DMS153 treated with DMSO at 0.1 percent for 48 hours (cell line): ENCODE results near the gene RMDN3.

Experiments
- DNase-seq: peaks from one replicate; lab custom pipeline; 2025; ENCODE audit not compliant: unreplicated experiment; lab: John Stamatoyannopoulos, UW

Gene RMDN3, protein sequence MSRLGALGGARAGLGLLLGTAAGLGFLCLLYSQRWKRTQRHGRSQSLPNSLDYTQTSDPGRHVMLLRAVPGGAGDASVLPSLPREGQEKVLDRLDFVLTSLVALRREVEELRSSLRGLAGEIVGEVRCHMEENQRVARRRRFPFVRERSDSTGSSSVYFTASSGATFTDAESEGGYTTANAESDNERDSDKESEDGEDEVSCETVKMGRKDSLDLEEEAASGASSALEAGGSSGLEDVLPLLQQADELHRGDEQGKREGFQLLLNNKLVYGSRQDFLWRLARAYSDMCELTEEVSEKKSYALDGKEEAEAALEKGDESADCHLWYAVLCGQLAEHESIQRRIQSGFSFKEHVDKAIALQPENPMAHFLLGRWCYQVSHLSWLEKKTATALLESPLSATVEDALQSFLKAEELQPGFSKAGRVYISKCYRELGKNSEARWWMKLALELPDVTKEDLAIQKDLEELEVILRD

DNA sequence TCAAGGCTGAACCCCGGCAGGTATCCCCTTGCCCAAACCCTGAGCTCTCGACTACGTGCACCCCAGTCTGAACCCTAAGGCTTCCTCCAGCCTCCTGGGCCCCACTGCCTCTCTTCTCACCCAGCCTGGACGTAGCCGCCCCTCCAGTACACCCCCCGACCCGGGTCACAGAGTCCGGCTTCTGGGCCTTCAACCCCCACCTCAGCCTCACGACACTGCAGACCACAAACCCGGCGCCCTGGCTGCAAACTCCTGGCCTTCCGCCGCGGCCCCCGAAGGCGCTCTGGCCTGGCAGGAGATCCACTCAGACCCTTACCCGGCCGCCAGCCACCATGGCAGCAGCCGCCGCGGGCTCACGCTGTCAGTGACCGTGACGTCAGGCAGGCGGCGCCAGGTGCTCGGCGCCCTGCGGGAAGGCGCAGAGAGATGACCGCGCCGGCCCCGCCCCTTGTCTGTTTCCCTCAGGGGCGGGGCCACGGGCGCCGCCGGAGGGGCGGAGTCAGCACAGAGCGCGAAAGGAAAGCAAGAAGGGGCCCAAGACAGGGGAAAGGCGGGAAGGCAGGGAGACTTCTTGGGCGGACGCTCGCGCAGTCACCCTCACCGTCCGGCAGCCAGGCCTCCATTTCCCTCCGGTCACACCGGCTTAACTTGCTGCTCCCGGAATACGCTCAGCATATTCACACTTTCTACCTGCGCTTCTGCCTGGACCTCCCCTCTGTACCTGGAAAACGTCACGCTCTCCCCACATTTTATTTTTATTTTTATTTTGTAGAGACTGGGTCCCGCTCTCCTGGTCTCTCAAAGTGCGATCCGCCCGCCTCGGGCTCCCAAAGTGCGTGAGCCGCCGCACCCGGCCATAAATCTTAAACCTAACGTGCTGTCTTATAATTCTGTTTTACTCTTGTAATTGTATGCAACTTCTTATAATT lies at the start of gene RMDN3:
RMDN3 (minus strand) TSS at position 372 of the 929 bp plus-strand sequence. CDS start 471 bp downstream, outside the sequence.
- DNase-seq = peak; percentile 16

DNA sequence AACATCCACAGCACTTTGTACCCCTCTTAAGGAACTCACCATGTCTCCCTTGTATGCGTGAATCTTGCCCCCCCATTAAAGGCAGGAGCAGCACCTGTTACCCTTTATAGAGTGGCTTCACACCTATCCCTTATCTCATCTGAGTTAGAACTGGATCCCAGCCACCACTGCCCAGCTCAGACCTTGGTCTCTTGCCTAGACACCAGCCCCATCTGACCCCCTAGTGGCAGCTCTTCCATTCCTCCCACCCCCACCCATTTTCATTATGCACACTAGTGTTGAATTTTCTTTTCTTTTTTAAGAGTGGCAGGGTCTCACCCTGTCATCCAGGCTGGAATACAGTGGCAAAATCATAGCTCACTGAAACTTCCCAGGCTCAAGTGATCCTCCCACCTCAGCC lies 48.6 kb upstream of the RMDN3 start:
- no peak for DNase-seq

DNA sequence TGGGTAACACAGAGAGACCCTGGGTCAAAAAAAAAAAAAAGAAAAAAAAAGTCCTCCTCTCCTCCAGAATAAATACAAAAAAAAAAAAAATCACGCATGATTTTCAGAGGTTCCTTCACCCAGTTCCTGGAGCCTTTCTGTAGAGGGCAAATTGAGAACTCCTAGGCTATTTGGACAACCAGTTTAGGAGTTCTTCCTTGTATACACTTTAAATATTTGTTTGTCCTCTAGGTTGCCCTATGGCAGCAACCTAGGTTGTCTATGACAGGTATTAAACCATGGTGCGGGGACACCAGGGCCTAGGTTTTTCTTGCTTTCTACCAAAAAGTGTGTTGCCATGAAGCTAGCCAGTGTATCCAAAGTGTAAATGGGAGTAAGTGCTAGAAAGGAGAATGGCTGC lies 48.0 kb upstream of the RMDN3 start:
- DNase-seq = no peak

DNA sequence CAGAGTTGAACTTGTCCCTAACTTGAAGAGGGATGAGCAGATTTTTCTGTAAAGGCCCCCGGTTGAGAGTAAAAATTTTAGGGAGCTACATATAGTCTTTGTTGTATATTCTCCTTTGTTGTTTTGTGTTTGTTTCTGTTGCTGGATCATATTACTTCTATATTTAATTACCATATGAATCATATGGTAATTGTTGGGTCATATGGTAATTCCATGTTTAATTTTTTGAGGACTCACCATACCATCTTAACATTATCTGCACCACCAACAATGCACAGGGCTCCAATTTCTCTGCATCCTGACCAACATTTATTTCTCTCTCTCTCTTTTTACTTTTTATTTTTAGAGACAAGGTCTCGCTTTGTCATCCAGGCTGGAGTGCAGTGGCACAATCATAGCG lies 44.5 kb upstream of the RMDN3 start:
- no peak for DNase-seq

DNA sequence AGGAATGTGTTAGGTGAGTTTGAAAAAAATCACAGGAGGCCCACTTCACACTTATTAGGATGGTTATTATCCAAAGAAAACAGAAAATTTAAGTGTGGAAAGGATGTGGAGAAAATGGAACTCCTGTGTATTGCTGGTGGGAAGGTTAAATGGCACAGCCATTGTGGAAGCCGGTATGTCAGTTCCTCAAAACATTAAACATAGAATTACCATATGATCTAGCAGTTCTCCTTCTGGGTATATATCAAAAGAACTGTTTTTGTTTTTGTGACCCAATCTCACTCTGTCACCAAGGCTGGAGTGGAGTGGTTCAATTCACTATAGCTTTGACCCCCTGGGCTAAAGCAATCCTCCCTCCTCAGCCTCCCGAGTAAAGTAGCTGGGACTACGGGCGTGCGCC lies 41.5 kb upstream of the RMDN3 start:
- DNase-seq = no peak

DNA sequence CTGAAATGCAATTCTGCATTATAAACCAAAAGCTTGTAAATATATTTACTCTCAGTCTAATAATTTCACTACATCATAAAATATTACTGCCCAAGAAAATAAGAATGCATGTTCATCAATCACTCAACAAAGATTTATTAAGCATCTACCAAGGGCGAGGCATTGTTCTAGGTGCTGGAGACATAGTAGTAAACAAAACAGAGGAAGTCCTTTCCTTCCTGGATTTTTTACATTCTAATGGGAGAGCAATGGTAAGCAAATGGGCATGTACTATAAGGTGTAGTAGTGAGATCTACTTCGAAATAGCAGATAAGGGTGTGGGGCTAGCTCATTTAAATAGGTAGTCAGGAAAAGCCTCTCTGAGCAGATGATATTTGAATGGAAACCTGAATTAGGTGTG lies 41.0 kb upstream of the RMDN3 start:
- no peak for DNase-seq

DNA sequence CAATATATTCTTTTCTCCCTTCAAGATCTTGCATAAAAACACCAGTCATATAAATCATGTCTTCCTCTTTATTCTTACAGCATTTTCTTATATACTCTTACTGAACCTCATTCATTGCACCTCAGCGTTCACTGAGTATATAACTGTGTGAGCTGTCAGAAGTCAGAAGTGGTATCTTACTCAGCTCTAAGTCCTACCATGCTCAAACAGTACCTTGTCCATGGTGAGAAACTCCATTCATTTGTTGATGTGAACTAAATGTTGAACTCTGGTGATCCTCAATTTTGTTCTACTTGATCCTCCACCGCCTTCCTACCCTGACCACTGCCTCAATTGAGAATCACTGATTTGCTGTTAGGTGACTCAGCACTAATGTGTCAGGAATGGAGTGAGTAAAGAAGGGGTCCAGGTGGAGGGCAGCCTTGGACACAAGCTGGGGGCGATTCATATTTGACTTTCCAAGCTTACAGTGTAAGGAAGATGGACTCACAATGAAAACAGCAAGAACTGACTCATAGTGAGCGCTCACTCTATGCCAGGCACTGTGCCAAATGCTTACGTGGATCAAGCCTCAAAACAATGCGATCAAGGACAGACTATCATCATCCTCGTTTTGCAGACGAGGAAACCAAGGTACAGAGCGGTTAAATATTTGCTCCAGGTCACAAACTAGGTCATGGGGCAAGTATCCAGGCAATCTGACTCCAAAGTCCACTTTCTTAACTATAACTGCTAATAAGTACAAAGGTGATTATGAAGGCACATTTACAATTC lies 38.3 kb upstream of the RMDN3 start:
- DNase-seq = peak; percentile 2

DNA sequence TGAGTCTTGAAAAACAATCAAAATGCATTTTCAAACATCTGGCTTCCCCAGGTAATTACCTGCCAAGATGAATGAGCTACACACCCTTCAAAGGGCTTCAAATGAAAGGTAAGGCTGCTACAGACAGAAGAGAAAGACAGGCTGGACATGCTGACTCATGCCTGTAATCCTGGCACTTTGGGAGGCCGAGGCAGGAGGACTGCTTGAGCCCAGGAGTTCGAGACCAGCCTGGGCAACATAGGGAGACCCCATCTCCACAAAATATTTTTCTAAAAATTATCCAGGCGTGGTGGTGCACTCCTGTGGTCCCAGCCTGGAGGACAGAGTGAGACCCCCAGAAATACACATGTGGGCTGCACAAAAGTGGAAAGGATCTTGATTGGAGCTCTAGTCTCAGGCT lies 37.3 kb upstream of the RMDN3 start:
- DNase-seq = no peak

DNA sequence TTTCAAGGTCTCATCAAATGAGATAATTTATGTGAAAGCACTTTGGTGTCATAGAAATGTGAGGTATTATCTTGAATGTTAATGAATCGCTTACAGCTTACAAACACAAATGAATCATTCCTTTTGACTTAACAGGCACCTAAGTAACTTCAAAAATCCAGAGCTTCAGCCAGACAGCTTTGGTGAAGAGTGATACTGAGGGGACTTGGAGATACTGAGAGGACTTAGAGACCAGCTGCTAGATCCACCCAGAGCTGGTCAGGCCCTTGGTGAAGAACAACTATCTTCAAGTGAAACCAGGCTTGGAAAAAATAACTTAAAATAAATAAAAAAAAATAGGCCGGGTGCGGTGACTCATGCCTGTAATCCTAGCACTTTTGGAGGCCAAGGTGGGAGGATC lies 35.7 kb upstream of the RMDN3 start:
- DNase-seq = no peak

DNA sequence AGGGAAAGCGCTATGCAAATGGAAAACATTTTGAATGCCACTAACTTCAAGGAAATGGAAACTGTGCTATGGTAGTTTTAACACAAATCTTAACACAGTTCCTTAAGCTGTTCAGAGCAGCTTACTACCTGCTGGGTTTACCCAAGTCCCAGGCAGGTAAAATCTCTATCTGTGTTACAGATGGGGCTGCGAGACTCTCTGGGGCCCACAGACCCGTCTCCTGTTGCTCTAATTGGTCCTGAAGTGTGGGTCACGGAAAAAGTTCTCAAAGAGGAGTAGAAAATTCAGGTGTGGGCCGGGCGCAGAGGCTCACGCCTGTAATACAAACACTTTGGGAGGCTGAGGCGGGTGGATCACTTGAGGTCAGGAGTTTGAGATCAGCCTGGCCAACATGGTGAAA lies 34.9 kb upstream of the RMDN3 start:
- no peak for DNase-seq

DNA sequence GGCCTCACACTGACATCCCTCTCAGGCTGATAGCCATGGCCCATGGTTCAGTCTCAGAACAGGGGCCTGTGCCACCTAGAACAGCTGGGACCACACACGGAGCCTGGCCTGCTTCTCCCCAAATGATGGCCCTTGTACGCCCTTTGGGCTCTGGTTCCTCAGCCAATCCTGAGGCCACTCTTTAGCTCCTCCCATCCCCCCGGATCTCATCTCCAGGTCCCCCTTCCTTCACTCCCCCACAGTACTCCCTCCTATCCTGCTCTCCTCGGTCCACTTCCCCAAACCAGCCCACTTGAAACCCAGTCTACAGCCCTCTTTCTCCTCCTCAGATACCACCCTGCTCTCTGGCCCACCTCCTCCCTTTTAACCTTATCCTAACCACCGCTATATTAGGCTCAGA lies 34.1 kb upstream of the RMDN3 start:
- no peak for DNase-seq

DNA sequence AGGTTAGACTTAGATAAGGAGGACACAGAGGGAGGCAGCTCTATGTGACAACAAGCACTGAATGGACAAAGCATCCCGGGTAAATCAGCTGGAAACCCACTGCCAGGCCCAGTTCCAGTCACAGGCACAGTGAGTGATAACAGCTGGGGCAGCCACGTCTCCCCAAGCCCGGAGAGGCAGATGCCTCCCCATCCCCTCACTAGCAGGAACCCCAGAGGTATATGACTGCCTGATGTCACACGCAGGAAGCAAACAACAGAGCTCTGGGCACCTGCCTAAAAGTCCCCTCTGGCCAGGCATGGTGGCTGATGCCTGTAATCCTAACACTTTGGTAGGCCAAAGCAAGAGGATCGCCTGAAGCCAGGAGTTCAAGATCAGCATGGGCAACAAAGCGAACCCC lies 32.9 kb upstream of the RMDN3 start:
- DNase-seq = no peak

DNA sequence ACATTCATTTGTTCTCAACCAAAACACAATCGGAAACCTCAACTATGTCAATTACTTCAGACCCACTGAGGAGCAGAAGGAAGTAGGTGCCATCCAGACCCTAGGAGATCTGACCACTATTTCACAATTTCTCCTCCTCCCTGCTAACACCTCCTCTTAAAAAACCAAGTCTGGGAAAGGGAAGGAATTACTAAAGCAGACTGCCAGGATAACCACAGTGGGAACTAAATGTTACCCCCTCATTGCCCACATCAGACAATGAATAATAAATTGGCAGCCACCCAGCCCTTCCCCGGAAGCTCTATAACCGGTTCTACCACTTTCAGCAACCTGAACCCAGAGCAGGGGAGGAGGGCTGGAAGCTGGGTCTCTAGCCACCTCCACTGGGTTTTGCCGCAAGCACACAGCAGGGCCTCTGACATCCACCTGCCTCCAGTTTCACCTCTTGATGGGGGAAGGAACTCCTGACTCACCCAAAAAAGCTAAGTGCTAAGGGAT lies 32.3 kb upstream of the RMDN3 start:
- peak; percentile 80 for DNase-seq

DNA sequence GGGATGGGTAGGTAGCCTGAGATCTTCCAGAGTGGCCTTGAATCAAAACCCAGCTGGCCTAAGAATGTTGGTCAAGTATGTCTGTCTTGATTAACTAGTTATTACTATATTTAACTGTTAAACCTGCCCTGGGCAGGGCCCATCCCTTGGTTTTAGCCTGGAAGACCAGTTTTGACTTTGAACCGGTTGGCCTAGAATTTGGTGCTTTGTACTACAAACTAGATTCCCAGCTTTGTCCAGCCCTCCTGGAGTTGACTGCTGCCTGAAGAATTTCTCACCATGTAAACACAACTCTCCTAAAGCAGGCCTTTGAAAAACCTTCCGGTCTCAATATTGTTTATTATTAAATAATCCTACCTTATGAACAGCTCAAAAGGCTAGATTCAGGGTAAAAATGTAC lies 30.8 kb upstream of the RMDN3 start:
- no peak for DNase-seq

DNA sequence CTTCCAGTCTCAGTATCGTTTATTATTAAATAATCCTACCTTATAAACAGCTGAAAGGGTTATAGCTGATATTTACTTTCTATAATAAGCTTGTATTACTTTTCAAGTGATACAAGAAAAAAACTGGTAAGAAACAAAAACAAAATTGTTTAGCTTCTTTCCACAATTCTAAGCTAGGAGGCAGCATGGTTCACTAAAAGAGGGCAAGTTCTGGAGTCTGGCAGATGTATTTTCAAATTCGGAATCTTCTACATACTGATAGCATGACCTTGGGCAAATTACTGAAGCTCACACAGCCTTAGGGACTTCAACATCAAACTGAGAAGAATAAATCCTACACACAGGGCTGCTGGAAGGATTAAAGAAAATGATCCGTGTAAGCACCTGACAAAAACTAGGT lies 30.1 kb upstream of the RMDN3 start:
- no peak for DNase-seq

DNA sequence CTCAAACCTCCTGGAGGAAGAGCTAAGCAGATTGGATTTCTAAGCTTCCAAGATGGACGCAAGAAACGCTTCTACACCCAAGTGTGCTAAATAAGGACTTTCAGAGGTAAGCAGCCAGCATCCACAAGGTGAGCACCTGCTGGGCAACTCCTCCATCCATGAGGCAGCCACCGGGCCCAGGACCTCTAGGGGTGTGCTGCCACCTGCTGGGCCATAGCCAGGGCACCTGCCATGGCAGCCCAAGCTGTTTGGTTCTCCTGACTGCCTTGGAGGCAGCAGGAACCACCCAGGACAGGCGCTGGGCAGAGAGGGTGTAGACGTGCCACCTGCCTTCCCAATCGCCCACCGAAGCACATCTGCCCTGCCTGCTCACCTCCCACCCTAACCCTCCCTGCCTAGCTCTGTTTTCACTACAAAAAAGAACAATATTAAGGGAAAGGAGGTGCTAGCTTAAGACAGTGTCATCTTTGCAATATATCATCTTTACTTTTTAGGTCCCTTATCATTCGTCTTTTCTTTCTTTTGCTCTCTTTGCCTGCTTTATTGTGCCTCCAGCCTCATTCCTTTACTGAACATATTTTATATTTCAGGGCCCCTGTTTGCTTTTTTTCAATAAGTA lies 27.7 kb upstream of the RMDN3 start:
- DNase-seq = no peak

DNA sequence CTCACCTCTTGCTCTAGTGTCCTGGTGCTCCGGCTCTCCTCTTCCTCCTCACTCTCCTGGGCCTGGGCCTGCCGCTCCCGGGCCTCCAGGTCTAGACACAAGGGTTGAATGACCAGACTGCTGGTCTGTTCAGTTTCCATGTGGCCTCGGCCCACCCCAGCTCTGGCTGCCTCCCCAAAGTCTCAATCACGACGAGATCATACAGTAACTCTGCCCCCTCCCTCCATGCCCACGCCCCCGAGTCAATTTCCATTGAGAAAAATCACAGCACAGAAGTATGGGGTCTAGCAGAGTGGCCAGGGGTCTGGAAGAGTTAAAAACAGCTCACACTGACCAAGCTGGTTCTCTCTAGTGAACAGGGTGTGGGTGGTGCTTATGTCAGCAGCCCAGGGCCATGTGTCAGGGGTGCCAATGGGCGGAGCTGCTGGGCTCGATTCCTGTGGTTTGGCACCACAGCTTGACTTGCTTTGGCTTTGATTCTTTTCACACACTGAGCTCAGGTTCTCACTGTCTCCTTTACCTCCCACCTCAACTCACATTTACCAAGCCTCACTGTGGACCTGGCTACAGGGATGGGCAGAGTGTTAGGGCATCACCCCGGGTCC lies 21.6 kb upstream of the RMDN3 start:
- DNase-seq = no peak

DNA sequence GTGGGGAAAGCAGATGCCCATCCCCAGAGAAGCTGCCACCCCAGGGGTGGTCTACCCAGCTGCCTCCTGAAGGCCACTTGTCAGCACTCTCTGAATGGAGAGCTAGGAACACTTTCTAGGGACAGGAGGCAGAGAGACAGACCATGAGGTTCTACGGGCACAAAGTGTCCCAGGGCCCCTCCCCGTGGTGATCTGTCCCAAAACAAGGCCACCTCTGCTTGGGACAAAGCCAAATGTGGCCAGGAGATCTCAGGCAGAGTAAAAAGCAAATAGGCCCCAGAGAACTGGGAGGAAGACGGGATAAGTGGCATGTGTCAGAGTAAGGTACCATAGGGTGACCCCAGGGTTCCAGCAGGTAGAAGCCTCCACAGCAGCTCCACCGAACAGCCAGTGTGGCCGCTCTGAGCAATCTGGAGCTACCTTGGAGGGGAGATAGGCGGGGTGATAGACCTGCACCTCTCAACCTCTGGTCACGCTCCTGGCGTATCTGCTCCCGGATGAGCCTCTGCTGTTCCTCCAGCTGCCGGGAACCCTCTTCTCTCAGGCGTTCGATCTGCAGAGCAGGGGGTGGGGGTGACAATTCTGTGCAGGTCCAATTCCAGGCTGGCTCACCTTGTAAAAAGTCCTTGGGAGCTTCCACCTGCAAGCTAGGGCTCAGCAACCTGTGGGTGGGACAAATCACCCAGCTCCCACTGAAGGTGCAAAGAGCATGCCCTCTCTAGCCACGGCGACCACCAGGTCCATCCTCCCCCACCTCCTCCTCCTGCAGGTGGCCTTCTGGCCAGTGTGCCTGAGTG lies 20.9 kb upstream of the RMDN3 start:
- DNase-seq = no peak

DNA sequence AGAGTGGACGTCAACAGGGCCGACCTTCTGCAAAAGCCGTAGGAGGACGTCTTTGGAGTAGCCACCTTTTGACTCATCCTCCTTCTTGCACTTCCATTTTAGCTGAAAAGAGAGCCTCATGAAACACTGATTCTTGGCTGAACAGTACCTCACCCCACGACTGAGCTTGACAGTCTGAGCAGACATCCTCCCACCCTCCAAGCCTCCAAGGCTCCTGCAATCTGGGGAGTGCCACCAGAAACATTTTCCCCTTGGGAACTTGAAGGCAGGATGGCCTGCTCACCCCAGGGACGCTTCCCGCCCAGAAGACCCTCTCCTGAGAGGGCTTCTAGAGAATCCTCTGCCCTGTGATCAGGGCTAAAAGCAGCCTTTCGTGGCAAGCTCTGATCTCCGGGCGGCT lies 20.0 kb upstream of the RMDN3 start:
- DNase-seq = no peak
